ENCODE results near the gene NDOR1. TPM values are rescaled to one million over a fixed set of nuclear protein-coding genes. Genes with fewer than 3 reads are reported as not detected.

NDOR1 gene
- polyA plus RNA-seq, 2 of the 4 experiments (the other 2 are of a cell fraction), result 5.6 to 19.5 TPM

DNA sequence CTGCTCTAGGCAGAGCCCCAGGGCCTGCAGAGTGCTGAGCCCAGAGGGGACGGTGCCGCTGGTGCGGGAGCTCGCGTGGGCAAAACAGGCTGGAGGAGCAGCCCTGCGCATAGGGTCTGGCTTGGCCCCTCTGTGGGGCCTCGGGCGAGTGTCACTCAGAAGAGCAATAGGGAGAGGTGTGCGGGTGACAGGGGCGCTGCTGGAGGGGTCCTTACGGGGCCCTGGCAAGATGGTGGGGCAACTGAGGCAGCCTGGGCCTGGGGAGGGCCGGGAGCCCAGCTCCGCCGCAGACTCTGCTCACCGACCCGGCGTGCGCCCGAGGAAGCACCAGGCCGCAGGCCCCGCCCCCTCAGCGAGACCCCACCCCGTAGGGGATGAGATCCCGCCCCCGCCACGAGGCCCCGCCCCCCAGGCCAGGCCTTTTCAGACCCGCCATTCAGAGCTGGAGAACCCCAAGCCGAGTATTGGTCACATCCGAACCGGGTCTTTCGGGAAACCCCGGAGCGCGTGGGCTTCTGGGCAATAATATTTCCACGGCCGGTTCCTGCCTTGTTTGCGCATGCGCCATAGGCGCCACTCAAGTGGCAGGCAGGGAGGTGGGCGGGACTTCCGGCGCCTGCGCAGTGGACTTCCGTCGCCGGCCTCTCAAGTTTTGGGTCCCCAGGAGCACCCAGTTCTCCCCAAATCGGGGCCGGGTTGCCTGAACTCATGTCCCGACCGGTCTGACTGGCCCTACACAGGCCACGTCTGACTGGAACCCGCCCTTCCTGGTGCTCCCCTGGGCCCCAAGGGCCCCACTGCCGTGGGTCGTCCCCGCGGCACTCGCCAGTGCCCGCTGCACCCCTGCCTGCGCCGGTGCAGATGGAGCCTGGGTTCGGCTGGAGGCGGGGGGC, 17.8 kb downstream of the NDOR1 start (continued):
- TF ChIP-seq, protein P1, sequence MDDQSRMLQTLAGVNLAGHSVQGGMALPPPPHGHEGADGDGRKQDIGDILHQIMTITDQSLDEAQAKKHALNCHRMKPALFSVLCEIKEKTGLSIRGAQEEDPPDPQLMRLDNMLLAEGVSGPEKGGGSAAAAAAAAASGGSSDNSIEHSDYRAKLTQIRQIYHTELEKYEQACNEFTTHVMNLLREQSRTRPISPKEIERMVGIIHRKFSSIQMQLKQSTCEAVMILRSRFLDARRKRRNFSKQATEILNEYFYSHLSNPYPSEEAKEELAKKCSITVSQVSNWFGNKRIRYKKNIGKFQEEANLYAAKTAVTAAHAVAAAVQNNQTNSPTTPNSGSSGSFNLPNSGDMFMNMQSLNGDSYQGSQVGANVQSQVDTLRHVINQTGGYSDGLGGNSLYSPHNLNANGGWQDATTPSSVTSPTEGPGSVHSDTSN (IDR thresholded peaks at IDR 0.05), result peak; percentile 23; the same call in 1 of the 2 replicates
- TF ChIP-seq CHD2 (IDR thresholded peaks at IDR 0.05; ENCODE audit: low read length, partially characterized antibody) (no peak), SMC3 (IDR thresholded peaks at IDR 0.05) (no peak), ZSCAN20 (CRISPR knock-in tag; IDR thresholded peaks at IDR 0.05) (no peak), EHF (CRISPR knock-in tag; IDR thresholded peaks at IDR 0.05) (no peak), HOXA7 (CRISPR knock-in tag; IDR thresholded peaks at IDR 0.05) (no peak), ZC3H11A (IDR thresholded peaks at IDR 0.05) (no peak), CBX8 (IDR thresholded peaks at IDR 0.05) (no peak), CEBPB (IDR thresholded peaks at IDR 0.05) (no peak), HOXB13 (CRISPR knock-in tag; IDR thresholded peaks at IDR 0.05; ENCODE audit: low read depth) (no peak), GATA3 (IDR thresholded peaks at IDR 0.05; ENCODE audit: borderline replicate concordance) (no peak), FOSL2 (IDR thresholded peaks at IDR 0.05) (no peak), FOSL2 (CRISPR knock-in tag; IDR thresholded peaks at IDR 0.05) (no peak), TP53 (CRISPR knock-in tag; IDR thresholded peaks at IDR 0.05) (no peak), MAZ (IDR thresholded peaks at IDR 0.05; ENCODE audit: borderline replicate concordance, low read depth, low read length) (no peak), ESRRA (IDR thresholded peaks at IDR 0.05; ENCODE audit: borderline replicate concordance, low read length) (no peak), FOSB (CRISPR knock-in tag; IDR thresholded peaks at IDR 0.05) (no peak), HEYL (CRISPR knock-in tag; IDR thresholded peaks at IDR 0.05) (no peak), RNF2 (IDR thresholded peaks at IDR 0.05; ENCODE audit: borderline replicate concordance, low read depth) (no peak), POLR2A (IDR thresholded peaks at IDR 0.05; ENCODE audit: low read length) (peak; percentile 60), NR3C1 (IDR thresholded peaks at IDR 0.05) (no peak), ZNF302 (CRISPR knock-in tag; IDR thresholded peaks at IDR 0.05) (no peak), HOXB5 (CRISPR knock-in tag; IDR thresholded peaks at IDR 0.05) (no peak), CBX2 (IDR thresholded peaks at IDR 0.05; ENCODE audit: borderline replicate concordance, low read depth) (no peak), NPAS2 (CRISPR knock-in tag; IDR thresholded peaks at IDR 0.05; ENCODE audit: borderline replicate concordance) (no peak), FOXS1 (CRISPR knock-in tag; IDR thresholded peaks at IDR 0.05) (no peak), RARB (CRISPR knock-in tag; IDR thresholded peaks at IDR 0.05) (no peak)
- TF ChIP-seq, protein P2, sequence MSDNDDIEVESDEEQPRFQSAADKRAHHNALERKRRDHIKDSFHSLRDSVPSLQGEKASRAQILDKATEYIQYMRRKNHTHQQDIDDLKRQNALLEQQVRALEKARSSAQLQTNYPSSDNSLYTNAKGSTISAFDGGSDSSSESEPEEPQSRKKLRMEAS (IDR thresholded peaks at IDR 0.05), result peak; percentile 55
- TF ChIP-seq, protein P3, sequence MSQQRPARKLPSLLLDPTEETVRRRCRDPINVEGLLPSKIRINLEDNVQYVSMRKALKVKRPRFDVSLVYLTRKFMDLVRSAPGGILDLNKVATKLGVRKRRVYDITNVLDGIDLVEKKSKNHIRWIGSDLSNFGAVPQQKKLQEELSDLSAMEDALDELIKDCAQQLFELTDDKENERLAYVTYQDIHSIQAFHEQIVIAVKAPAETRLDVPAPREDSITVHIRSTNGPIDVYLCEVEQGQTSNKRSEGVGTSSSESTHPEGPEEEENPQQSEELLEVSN (IDR thresholded peaks at IDR 0.05; ENCODE audit: borderline replicate concordance, low read depth), result peak; percentile 37; the same call in 1 of the 2 replicates
- TF ChIP-seq, protein P4, sequence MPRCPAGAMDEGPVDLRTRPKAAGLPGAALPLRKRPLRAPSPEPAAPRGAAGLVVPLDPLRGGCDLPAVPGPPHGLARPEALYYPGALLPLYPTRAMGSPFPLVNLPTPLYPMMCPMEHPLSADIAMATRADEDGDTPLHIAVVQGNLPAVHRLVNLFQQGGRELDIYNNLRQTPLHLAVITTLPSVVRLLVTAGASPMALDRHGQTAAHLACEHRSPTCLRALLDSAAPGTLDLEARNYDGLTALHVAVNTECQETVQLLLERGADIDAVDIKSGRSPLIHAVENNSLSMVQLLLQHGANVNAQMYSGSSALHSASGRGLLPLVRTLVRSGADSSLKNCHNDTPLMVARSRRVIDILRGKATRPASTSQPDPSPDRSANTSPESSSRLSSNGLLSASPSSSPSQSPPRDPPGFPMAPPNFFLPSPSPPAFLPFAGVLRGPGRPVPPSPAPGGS (IDR thresholded peaks at IDR 0.05), result 0 out of 3 replicates have a peak, but pooled peaks have one; percentile 7
- TF ChIP-seq, protein P5, sequence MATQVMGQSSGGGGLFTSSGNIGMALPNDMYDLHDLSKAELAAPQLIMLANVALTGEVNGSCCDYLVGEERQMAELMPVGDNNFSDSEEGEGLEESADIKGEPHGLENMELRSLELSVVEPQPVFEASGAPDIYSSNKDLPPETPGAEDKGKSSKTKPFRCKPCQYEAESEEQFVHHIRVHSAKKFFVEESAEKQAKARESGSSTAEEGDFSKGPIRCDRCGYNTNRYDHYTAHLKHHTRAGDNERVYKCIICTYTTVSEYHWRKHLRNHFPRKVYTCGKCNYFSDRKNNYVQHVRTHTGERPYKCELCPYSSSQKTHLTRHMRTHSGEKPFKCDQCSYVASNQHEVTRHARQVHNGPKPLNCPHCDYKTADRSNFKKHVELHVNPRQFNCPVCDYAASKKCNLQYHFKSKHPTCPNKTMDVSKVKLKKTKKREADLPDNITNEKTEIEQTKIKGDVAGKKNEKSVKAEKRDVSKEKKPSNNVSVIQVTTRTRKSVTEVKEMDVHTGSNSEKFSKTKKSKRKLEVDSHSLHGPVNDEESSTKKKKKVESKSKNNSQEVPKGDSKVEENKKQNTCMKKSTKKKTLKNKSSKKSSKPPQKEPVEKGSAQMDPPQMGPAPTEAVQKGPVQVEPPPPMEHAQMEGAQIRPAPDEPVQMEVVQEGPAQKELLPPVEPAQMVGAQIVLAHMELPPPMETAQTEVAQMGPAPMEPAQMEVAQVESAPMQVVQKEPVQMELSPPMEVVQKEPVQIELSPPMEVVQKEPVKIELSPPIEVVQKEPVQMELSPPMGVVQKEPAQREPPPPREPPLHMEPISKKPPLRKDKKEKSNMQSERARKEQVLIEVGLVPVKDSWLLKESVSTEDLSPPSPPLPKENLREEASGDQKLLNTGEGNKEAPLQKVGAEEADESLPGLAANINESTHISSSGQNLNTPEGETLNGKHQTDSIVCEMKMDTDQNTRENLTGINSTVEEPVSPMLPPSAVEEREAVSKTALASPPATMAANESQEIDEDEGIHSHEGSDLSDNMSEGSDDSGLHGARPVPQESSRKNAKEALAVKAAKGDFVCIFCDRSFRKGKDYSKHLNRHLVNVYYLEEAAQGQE (IDR thresholded peaks at IDR 0.05), result no peak
- TF ChIP-seq, protein P6, sequence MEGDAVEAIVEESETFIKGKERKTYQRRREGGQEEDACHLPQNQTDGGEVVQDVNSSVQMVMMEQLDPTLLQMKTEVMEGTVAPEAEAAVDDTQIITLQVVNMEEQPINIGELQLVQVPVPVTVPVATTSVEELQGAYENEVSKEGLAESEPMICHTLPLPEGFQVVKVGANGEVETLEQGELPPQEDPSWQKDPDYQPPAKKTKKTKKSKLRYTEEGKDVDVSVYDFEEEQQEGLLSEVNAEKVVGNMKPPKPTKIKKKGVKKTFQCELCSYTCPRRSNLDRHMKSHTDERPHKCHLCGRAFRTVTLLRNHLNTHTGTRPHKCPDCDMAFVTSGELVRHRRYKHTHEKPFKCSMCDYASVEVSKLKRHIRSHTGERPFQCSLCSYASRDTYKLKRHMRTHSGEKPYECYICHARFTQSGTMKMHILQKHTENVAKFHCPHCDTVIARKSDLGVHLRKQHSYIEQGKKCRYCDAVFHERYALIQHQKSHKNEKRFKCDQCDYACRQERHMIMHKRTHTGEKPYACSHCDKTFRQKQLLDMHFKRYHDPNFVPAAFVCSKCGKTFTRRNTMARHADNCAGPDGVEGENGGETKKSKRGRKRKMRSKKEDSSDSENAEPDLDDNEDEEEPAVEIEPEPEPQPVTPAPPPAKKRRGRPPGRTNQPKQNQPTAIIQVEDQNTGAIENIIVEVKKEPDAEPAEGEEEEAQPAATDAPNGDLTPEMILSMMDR (IDR thresholded peaks at IDR 0.05), result no peak
- TF ChIP-seq, protein P7, sequence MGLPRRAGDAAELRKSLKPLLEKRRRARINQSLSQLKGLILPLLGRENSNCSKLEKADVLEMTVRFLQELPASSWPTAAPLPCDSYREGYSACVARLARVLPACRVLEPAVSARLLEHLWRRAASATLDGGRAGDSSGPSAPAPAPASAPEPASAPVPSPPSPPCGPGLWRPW (IDR thresholded peaks at IDR 0.05), result no peak
- TF ChIP-seq, protein P8, sequence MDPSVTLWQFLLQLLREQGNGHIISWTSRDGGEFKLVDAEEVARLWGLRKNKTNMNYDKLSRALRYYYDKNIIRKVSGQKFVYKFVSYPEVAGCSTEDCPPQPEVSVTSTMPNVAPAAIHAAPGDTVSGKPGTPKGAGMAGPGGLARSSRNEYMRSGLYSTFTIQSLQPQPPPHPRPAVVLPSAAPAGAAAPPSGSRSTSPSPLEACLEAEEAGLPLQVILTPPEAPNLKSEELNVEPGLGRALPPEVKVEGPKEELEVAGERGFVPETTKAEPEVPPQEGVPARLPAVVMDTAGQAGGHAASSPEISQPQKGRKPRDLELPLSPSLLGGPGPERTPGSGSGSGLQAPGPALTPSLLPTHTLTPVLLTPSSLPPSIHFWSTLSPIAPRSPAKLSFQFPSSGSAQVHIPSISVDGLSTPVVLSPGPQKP (IDR thresholded peaks at IDR 0.05; ENCODE audit: low read depth, low read length), result no peak
